Activated CD4-positive, CD25-positive, alpha-beta regulatory T cell (primary cell): Measurements from ENCODE around the gene CATSPERD.
"Not testable (repeated sequence)": the region's sequence is repeated elsewhere in the genome, so short reads cannot be mapped to it uniquely, and the experiment has no call there.

ENCODE experiments used
- DNase-seq, 4 experiments: peaks; one replicate each; lab custom pipeline; 2025; lab: John Stamatoyannopoulos, UW

Gene CATSPERD

DNA sequence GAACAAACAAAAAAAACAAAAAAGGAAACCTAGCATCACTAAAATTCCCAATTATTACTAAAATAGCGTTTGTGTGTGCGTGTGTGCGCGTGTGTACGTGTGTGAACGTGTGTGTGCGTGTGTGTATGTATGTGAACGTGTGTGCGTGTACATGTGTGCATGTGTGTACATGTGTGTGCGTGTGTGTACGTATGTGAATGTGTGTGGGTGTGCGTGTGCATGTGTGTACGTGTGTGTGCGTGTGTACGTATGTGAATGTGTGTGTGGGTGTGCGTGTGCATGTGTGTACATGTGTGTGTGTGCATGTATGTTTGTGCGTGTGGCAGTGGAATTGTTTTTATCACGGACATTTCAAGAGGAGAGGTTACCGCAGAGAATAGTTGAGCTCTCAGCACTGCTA lies 21.6 kb downstream of the CATSPERD start:
- DNase-seq = no peak

GRCh38 chr19:5743630-5744029 lies 23.2 kb downstream of the CATSPERD start:
- no peak for DNase-seq

DNA sequence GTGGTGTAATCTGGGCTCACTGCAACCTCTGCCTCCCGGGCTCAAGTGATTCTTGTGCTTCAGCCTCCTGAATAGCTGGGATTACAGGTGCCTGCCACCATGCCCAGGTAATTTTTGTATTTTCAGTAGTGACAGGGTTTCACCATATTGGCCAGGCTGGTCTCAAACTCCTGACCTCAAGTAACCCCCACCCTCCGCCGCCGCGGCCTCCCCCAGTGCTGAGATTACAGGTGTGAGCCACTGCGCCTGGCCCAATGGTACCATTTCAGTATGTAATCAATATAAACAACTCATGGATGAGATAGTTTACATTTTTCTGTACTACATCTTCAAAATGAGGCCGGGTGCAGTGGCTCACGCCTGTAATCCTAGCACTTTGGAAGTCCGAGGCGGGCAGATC lies 24.6 kb downstream of the CATSPERD start:
- not testable (repeated sequence) for DNase-seq

DNA sequence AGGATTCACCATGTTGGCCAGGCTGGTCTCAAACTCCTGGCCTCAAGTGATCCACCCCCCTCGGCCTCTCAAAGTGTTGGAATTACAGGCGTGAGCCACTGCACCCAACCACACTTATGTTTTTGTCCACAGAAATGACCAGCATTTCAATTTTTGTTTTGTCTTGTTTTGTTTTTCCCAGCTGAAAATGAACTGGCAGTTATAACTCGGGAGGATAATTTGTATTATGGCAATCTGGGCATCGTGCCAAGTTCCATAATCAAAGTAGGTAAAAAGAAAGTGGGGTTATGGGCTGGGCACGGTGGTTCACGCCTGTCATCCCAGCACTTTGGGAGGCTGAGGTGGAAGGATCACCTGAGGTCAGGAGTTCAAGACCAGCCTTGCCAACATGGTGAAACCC lies 28.5 kb downstream of the CATSPERD start:
- DNase-seq = not testable (repeated sequence)

DNA sequence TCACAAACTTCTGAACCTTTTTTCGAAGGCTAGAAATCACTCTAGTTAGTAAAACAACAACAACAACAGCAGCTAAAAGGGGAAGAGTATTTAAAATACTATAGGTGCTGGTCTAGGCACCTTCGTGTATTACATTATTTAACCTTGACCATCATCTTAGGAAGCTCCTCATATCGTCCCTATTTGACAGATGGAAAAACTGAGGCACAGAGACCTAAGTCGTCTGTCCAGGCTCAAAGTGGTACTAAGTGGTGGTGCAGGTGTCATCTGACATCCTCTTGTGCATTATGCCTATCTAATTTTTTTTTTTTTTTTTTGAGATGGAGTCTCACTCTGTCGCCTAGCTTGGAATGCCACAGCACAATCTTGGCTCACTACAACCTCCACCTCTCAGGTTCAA lies 29.1 kb downstream of the CATSPERD start:
- no peak for DNase-seq

GRCh38 chr19:5751709-5752108 lies 31.3 kb downstream of the CATSPERD start:
- no peak for DNase-seq

DNA sequence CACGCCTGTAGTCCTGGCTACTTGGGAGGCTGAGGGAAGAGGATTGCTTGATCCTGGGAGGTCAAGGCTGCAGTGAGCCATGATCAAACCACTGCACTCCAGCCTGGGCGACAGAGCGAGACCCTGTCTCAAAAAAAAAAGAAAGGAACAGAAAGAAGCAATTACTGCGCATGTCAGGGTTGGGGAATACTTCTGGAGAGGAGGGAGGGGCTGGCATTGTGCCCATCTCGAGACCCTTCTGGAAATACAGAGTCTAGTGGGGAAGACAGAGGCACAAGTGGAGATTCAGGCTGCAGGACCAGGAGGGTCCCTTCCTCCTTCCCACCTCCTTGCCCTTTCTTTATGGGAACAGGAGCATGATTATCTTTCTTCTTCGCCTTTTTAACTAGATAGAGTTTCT lies 33.3 kb downstream of the CATSPERD start:
- DNase-seq = no peak

DNA sequence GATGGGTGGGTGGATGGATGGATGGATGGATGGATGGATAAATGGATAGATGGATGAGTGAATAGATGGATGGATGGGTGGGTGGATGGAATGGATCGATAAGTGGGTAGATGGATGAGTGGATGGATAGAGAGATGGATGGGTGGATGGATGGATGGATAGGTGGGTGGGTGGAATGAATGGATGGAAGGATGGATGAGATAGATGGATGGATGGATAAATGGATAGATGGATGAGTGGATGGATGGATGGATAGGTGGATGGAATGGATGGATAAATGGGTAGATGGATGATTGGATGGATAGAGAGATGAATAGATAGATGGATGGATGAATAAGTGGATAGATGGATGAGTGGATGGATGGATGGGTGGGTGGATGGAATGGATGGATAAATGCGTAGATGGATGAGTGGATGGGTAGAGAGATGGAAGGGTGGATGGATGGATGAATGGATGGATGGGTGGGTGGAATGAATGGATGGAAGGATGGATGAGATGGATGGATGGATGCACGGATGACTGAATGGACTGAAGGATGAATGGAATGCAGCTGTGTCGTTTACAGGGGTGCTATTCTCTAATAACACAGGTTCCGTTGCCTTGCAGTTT lies 42.3 kb downstream of the CATSPERD start:
- no peak for DNase-seq

DNA sequence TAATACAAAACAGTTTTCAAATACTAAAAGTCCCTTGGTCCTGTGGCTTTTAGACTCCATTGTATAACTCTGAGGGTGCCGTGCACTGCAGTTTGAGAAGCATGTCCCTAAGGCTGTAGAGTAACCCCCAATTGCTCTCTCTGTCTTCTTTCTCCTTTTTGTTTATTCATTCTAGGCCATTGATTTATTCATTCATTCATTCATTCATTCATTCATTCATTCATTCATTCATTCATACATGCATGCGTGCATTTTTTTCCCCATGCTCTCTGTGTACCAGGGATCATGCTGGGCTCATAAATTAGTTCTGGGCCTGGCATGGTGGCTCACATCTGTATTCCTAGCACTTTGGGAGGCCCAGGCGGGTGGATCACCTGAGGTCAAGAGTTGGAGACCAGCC lies 44.8 kb downstream of the CATSPERD start:
- DNase-seq = no peak

GRCh38 chr19:5767949-5768348 lies 47.5 kb downstream of the CATSPERD start:
- DNase-seq = no peak

GRCh38 chr19:5772416-5772815 lies 52.0 kb downstream of the CATSPERD start:
- DNase-seq = no peak

DNA sequence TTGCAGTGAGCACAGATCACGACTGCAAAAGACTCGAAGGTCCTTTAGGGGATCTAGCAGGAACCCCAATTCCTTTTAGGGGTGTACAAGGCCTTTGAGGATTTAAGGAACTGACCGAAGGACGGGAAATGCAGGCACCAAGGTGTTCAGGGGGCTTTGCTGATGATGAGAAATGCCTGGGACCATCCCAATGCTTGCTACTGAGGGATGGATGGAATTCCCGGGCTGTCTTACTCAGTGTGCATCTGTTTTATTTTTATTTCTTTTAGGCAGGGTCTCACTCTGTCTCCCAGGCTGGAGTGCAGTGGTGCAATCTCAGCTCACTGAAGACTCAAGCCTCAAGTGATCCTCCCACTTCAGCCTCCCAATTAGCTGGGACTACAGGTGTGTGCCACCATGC lies 52.8 kb downstream of the CATSPERD start:
- DNase-seq = no peak

DNA sequence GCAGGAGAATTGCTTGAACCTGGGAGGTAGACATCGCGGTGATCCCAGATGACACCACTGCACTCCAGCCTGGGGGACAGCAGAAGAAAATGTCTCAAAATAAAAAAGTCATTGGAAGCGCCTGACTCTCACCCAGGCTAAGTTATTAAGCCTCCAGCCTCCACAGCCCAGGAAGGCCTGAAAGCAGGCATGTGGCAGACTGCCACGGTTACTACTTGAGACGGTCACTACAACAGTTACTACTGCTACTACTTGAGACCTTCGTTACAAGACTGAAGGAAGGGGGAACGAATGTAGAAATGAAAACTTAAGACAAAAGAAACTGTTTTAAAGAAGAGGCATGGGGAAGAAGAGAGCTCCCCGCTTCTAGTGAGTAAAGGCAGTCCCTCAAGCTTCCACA lies 54.5 kb downstream of the CATSPERD start:
- DNase-seq = no peak

- no peak for DNase-seq
Measured at GRCh38 chr19:5775668-5776309, 55.4 kb downstream of the CATSPERD start.

DNA sequence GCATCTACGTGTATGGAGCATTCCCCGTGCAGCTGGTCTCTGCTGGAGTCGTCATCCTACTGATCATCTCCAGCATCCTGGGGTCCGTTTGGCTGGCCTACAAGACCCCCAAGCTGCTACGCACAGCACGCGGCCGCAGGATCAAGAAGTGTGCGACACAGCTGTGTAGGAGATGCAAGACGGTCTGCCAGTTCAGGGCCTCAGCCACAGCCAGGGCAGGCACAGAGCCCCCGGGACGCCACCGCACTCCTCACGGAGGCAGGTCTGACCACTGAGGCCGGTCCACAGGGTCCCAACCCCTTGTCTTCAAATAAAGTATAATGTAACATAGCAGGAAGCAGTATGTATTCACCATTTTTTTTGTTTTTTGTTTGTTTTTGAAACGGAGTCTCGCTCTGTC lies 58.0 kb downstream of the CATSPERD start:
- DNase-seq = no peak

DNA sequence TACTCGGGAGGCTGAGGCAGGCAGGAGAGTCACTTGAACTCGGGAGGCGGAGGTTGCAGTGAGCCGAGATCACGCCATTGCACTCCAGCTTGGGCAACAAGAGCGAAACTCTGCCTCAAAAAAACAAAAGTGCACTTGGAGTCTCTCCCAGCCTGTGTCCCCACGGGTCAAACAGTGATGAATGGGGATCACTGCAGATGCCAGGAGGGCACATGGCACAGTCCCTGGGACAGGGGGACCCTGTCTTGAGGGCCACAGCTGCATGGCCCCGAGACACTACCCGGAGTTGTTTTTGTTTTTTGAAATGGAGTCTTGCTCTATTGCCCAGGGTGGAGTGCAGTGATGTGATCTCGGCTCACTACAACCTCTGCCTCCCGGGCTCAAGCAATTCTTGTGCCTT lies 60.5 kb downstream of the CATSPERD start:
- not testable (repeated sequence) for DNase-seq

DNA sequence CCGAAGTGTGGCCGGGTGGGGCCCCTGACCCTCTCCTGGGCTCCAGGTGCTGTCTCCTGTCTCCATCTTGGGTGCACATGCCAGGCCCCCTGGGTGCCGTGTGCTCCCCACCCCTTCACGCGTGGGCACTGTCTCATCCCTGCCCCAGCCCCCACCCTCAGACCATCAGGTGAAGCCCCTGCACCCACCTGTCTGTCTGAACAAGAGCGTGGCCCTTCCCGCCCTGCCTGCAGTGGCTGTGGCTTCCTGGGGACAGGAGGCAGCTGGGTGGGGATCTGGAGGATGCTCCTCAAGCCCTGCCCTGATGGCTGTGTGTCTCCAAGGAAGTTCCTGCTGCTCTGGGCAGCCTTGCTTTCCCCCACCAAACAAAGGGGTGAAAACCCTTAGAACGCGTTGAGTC lies 61.9 kb downstream of the CATSPERD start:
- DNase-seq = no peak

DNA sequence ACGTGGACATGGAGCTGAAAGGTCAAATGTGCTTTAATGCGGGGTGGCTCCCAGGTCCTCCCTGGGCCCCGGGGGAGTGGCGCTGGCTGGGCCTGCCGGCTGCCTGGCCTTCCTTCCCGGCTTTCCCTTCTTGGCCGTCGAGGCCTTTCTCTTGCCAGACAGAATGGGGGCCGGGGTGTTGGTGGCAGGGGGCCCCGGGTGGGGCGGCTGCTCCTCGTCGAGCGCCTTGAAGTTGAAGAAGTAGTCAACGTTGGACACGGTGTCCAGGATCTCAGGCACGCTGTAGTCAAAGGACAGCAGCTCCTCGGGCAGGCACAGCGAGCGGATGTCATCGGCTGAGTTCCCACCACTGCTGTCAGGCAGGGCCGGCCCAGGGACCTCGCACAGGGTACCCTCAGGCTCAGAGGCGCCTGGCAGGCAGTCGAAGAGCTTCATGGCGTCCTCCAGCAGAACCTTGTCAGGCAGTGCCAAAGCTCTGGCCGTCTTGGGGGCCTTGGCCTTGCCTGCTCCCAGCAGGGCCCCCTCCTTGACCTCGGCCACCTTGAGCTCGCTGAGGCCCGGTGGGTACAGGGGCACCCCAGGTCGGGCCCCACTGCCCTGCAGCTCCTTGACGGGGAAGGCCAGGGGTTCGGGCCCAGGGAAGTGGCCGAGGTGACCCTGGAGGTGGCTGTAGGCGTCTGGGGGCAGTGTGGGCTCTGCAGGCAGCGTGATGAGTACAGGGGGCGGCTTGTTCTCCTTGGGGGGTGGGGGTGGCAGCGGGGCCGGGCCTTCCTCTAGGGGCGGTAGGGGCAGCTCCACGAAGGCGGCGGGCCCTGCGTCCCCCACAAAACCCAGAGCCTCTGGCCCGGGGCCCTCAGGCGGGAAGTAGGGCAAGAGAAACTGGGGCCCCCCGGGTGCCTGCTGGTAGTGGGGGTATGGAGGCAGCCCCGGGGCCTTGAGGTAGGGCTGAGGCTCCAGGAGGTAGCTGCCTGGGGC lies 62.8 kb downstream of the CATSPERD start:
- no peak for DNase-seq

GRCh38 chr19:5784581-5785147 lies 64.2 kb downstream of the CATSPERD start, which contains the start of gene PRR22:
Gene PRR22, minus strand, starts transcription at chr19:5784746. Its CDS starts 86 bp downstream, at chr19:5784660.
- DNase-seq = no peak

- no peak for DNase-seq
Measured at GRCh38 chr19:5785423-5785822, 65.0 kb downstream of the CATSPERD start.

DNA sequence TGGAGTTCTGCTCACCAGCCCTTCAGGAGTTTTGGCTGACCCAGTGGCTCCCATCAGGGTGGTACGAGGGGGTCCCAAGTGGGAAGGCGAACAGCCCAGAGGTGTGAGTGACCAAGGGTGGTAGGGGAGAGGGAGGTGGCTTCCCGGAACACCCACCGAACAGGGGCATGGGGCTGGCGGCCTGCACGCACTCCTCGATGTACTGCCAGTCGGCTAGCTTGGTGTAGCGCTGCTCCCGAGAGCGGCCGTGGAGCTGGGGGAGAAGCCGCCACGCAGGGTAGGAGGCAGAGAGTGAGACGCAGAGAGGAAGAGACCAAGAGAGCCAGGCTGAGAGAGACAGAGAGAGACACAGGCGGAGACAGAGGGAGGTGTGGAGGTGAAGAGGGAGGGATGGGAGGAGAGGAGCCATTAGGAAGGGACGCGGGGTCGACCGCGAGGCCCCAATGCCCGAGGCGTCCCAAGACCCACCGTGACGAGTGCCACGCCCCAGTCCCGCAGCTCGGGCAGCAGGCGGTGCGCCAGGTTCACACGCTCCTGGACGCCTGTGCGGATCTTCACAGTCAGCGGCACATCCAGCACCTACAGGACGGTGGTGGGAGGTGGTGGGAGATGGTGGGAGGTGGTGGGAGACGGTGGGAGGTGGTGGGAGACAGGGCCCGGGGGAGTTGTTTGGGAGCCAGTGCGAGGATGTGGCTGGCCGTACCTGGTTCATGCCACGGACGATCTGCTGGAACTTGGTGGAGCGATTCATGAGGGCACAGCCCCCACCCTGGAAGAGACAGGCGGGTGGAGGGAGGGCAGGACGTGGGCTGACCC lies 66.4 kb downstream of the CATSPERD start:
- DNase-seq = no peak
